Activated CD8-positive, alpha-beta T cell treated with anti-CD3 and anti-CD28 coated beads, Interleukin-2, amount 10 ng/mL, durations not matched to agents 7 days and 5 days (primary cell): Measurements from ENCODE around the gene IL20. TPM values are rescaled to one million over a fixed set of nuclear protein-coding genes. Genes with fewer than 3 reads are reported as not detected.

Source experiments
- ATAC-seq: fragments of 150-1000 bp; cut with Tn5 transposase; one replicate; pipeline ENCODE4 v1.10.0; 2021; ENCODE audit warnings: moderate library complexity
- CTCF ChIA-PET: fragments of 350-600 bp; sonication (Branson Sonifier 250); formaldehyde crosslinking; loops from one replicate; lab custom pipeline; 2021; ENCODE audit warnings: antibody characterized with exemption; lab: Charles Lee
- POLR2A ChIA-PET: fragments of 350-600 bp; sonication (Branson Sonifier 250); formaldehyde crosslinking; loops from one replicate; lab custom pipeline; 2021; ENCODE audit warnings: antibody characterized with exemption; lab: Charles Lee
- DNase-seq: peaks from one replicate; pipeline ENCODE4 v3.0.0-alpha.2; 2020
- H3K27ac Mint-ChIP-seq: one replicate; pipeline ENCODE4 v1.8.0; 2021; ENCODE audit warnings: mild to moderate bottlenecking, mixed read lengths
- H3K27me3 Mint-ChIP-seq: one replicate; pipeline ENCODE4 v1.8.0; 2021; ENCODE audit warnings: low read depth, mixed read lengths
- H3K36me3 Mint-ChIP-seq: one replicate; pipeline ENCODE4 v1.8.0; 2021; ENCODE audit warnings: low read depth, mixed read lengths
- H3K4me1 Mint-ChIP-seq: one replicate; pipeline ENCODE4 v1.8.0; 2021; ENCODE audit warnings: low read depth, mixed read lengths
- H3K4me3 Mint-ChIP-seq: one replicate; pipeline ENCODE4 v1.8.0; 2021; ENCODE audit warnings: mild to moderate bottlenecking, mixed read lengths
- H3K9me3 Mint-ChIP-seq: one replicate; pipeline ENCODE4 v1.8.0; 2022; ENCODE audit warnings: mixed read lengths; ENCODE audit not compliant: insufficient read depth
- total RNA-seq, 2 experiments: library from RNA; stranded (reverse); gene quantifications; one replicate each; pipeline ENCODE4 v1.2.3, GENCODE V29; 2021

The IL20 gene
- not detected for total RNA-seq

- CTCF ChIA-PET: interaction anchor here (0.5 to 4.2 kb wide), 34 partner anchors 11 to 251 kb away, joined by 3 to 43 read pairs (median 5); partner anchors contain the start of genes FCMR and IL24
- Mint-ChIP-seq H3K27me3 (peaks cover 42% of the 10 kb centered on the region), H3K4me3 (no peak within 1 kb of the TSS), H3K4me1 (peaks cover 6% of the 10 kb centered on the region), H3K27ac (no peak within 1 kb of the TSS), H3K9me3 (no peaks in the 10 kb centered on the region), H3K36me3 (no peaks in the 10 kb centered on the region)
- peak; percentile 82 for ATAC-seq
- POLR2A ChIA-PET: no interaction called here
- peak; percentile 85 for DNase-seq
These were observed at the start of gene IL20 for GRCh38 chr1:206864939-206865671. Gene IL20, plus strand, starts transcription at chr1:206865623. Its CDS starts 230 bp downstream, at chr1:206865853.

GRCh38 chr1:206816390-206817287 lies 48.8 kb upstream of the IL20 start:
- peak; percentile 55 for DNase-seq
- ChIA-PET CTCF (interaction anchor here (0.6 to 5.9 kb wide), 27 partner anchors 8 to 210 kb away, joined by 3 to 51 read pairs (median 4); partner anchors contain the start of gene IL20), POLR2A (interaction anchor here (0.9 to 1.5 kb wide), 4 partner anchors 15 to 28 kb away, joined by 3 to 8 read pairs (median 4); no protein-coding TSS in a partner anchor)
- no peaks in the 10 kb centered on the region for H3K27me3 Mint-ChIP-seq
- H3K4me3 Mint-ChIP-seq: peak overlapping the region; percentile 13
- H3K4me1 Mint-ChIP-seq: peaks cover 44% of the 10 kb centered on the region
- ATAC-seq: peak; percentile 92
- H3K36me3 Mint-ChIP-seq: peaks cover 20% of the 10 kb centered on the region
- H3K9me3 Mint-ChIP-seq: peaks cover 16% of the 10 kb centered on the region
- peak overlapping the region; percentile 89 for H3K27ac Mint-ChIP-seq

GRCh38 chr1:206821493-206821892 lies 43.9 kb upstream of the IL20 start:
- H3K27me3 Mint-ChIP-seq: no peaks in the 10 kb centered on the region
- no peak overlapping the region for H3K27ac Mint-ChIP-seq
- POLR2A ChIA-PET: interaction anchor here (0.6 to 0.8 kb wide), 2 partner anchors 12 to 16 kb away, joined by 3 read pairs; no protein-coding TSS in a partner anchor
- DNase-seq (no peak), ATAC-seq (no peak)
- no peaks in the 10 kb centered on the region for H3K9me3 Mint-ChIP-seq
- CTCF ChIA-PET: interaction anchor here (0.9 to 5.9 kb wide), 5 partner anchors 11 to 160 kb away, joined by 3 to 51 read pairs (median 3); no protein-coding TSS in a partner anchor
- H3K36me3 Mint-ChIP-seq: peaks cover 2% of the 10 kb centered on the region
- no peak overlapping the region for H3K4me3 Mint-ChIP-seq
- peaks cover 36% of the 10 kb centered on the region for H3K4me1 Mint-ChIP-seq

- ChIA-PET POLR2A (no interaction called here), CTCF (interaction anchor here (1.1 to 3.9 kb wide), 4 partner anchors 8 to 89 kb away, joined by 3 to 12 read pairs (median 8); no protein-coding TSS in a partner anchor)
- Mint-ChIP-seq H3K36me3 (peaks cover 2% of the 10 kb centered on the region), H3K4me3 (no peak overlapping the region), H3K27ac (no peak overlapping the region), H3K9me3 (no peaks in the 10 kb centered on the region), H3K4me1 (peaks cover 34% of the 10 kb centered on the region), H3K27me3 (no peaks in the 10 kb centered on the region)
- DNase-seq: no peak
- ATAC-seq: no peak
These were observed 41.7 kb upstream of the IL20 start for GRCh38 chr1:206823727-206824126.

- ChIA-PET CTCF (interaction anchor here (1.1 to 3.9 kb wide), 6 partner anchors 7 to 109 kb away, joined by 3 to 12 read pairs (median 4); no protein-coding TSS in a partner anchor), POLR2A (interaction anchor here (0.6 kb wide), 1 partner anchor 10 kb away, joined by 3 read pairs; no protein-coding TSS in a partner anchor)
- ATAC-seq: no peak
- Mint-ChIP-seq H3K36me3 (peaks cover 2% of the 10 kb centered on the region), H3K9me3 (no peaks in the 10 kb centered on the region), H3K4me3 (no peak overlapping the region), H3K27ac (no peak overlapping the region), H3K4me1 (peaks cover 40% of the 10 kb centered on the region), H3K27me3 (no peaks in the 10 kb centered on the region)
- no peak for DNase-seq
These were observed 41.1 kb upstream of the IL20 start for GRCh38 chr1:206824331-206824730.

- no peak overlapping the region for H3K27ac Mint-ChIP-seq
These were observed 39.0 kb upstream of the IL20 start for GRCh38 chr1:206826394-206826793.

GRCh38 chr1:206828061-206828460 lies 37.4 kb upstream of the IL20 start:
- DNase-seq (no peak), ATAC-seq (no peak)
- POLR2A ChIA-PET: no interaction called here
- H3K27ac Mint-ChIP-seq: peak overlapping the region; percentile 12
- no peaks in the 10 kb centered on the region for H3K9me3 Mint-ChIP-seq
- CTCF ChIA-PET: interaction anchor here (1.6 to 11.9 kb wide), 4 partner anchors 9 to 94 kb away, joined by 6 to 118 read pairs (median 8); no protein-coding TSS in a partner anchor
- peaks cover 2% of the 10 kb centered on the region for H3K36me3 Mint-ChIP-seq
- peaks cover 71% of the 10 kb centered on the region for H3K4me1 Mint-ChIP-seq
- no peaks in the 10 kb centered on the region for H3K27me3 Mint-ChIP-seq
- no peak overlapping the region for H3K4me3 Mint-ChIP-seq

More at GRCh38 chr1:206826394-206826793, 39.0 kb upstream of the IL20 start:
- POLR2A ChIA-PET: no interaction called here
- no peak for DNase-seq
- Mint-ChIP-seq H3K4me3 (no peak overlapping the region), H3K4me1 (peaks cover 54% of the 10 kb centered on the region), H3K36me3 (peaks cover 2% of the 10 kb centered on the region), H3K9me3 (no peaks in the 10 kb centered on the region), H3K27me3 (no peaks in the 10 kb centered on the region)
- CTCF ChIA-PET: interaction anchor here (0.7 to 11.9 kb wide), 8 partner anchors 9 to 87 kb away, joined by 3 to 118 read pairs (median 5); partner anchors contain the start of gene IL20
- no peak for ATAC-seq

GRCh38 chr1:206828765-206829164 lies 36.7 kb upstream of the IL20 start:
- no peaks in the 10 kb centered on the region for H3K9me3 Mint-ChIP-seq
- DNase-seq (no peak), ATAC-seq (peak; percentile 24)
- H3K4me3 Mint-ChIP-seq: no peak overlapping the region
- H3K4me1 Mint-ChIP-seq: peaks cover 77% of the 10 kb centered on the region
- no peaks in the 10 kb centered on the region for H3K27me3 Mint-ChIP-seq
- peak overlapping the region; percentile 92 for H3K27ac Mint-ChIP-seq
- H3K36me3 Mint-ChIP-seq: peaks cover 2% of the 10 kb centered on the region
- ChIA-PET CTCF (interaction anchor here (1.0 to 11.9 kb wide), 15 partner anchors 10 to 107 kb away, joined by 3 to 118 read pairs (median 6); partner anchors contain the start of gene IL20), POLR2A (interaction anchor here (1.0 kb wide), 1 partner anchor 93 kb away, joined by 3 read pairs; no protein-coding TSS in a partner anchor)

- H3K9me3 Mint-ChIP-seq: no peaks in the 10 kb centered on the region
- peak overlapping the region; percentile 65 for H3K4me3 Mint-ChIP-seq
- H3K27me3 Mint-ChIP-seq: no peaks in the 10 kb centered on the region
- ChIA-PET CTCF (interaction anchor here (1.0 to 11.9 kb wide), 16 partner anchors 10 to 107 kb away, joined by 3 to 118 read pairs (median 5); partner anchors contain the start of gene IL20), POLR2A (interaction anchor here (1.0 kb wide), 1 partner anchor 93 kb away, joined by 3 read pairs; no protein-coding TSS in a partner anchor)
- ATAC-seq (peak; percentile 64), DNase-seq (peak; percentile 44)
- peaks cover 2% of the 10 kb centered on the region for H3K36me3 Mint-ChIP-seq
- H3K27ac Mint-ChIP-seq: peak overlapping the region; percentile 92
- H3K4me1 Mint-ChIP-seq: peaks cover 77% of the 10 kb centered on the region
These were observed 36.1 kb upstream of the IL20 start for GRCh38 chr1:206829282-206829681.

- H3K36me3 Mint-ChIP-seq: no peaks in the 10 kb centered on the region
- ChIA-PET POLR2A (interaction anchor here (0.7 kb wide), 1 partner anchor 1171 kb away, joined by 3 read pairs; no protein-coding TSS in a partner anchor), CTCF (interaction anchor here (1.0 to 11.9 kb wide), 11 partner anchors 11 to 104 kb away, joined by 3 to 118 read pairs (median 8); partner anchors contain the start of gene IL20)
- H3K4me3 Mint-ChIP-seq: peak overlapping the region; percentile 9
- peaks cover 79% of the 10 kb centered on the region for H3K4me1 Mint-ChIP-seq
- peak overlapping the region; percentile 92 for H3K27ac Mint-ChIP-seq
- no peaks in the 10 kb centered on the region for H3K9me3 Mint-ChIP-seq
- ATAC-seq (peak; percentile 48), DNase-seq (peak; percentile 23)
- H3K27me3 Mint-ChIP-seq: no peaks in the 10 kb centered on the region
These were observed 35.5 kb upstream of the IL20 start for GRCh38 chr1:206829875-206830274.
